Measurements from ENCODE around the gene CYP39A1.

CYP39A1 gene, protein sequence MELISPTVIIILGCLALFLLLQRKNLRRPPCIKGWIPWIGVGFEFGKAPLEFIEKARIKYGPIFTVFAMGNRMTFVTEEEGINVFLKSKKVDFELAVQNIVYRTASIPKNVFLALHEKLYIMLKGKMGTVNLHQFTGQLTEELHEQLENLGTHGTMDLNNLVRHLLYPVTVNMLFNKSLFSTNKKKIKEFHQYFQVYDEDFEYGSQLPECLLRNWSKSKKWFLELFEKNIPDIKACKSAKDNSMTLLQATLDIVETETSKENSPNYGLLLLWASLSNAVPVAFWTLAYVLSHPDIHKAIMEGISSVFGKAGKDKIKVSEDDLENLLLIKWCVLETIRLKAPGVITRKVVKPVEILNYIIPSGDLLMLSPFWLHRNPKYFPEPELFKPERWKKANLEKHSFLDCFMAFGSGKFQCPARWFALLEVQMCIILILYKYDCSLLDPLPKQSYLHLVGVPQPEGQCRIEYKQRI

GRCh38 chr6:46652603-46653438 lies at the start of gene CYP39A1, which contains the start of gene SLC25A27:
CYP39A1 (minus strand) TSS chr6:46652818; CDS start chr6:46652582, 236 bp downstream.
SLC25A27 (plus strand) TSS chr6:46652975; CDS start chr6:46653193, 218 bp downstream.
- peak; percentile 91 for DNase-seq (ENCODE audit: low spot score)

GRCh38 chr6:46699970-46700369 lies 47.4 kb upstream of the CYP39A1 start:
- DNase-seq (ENCODE audit: low spot score), result no peak

DNA sequence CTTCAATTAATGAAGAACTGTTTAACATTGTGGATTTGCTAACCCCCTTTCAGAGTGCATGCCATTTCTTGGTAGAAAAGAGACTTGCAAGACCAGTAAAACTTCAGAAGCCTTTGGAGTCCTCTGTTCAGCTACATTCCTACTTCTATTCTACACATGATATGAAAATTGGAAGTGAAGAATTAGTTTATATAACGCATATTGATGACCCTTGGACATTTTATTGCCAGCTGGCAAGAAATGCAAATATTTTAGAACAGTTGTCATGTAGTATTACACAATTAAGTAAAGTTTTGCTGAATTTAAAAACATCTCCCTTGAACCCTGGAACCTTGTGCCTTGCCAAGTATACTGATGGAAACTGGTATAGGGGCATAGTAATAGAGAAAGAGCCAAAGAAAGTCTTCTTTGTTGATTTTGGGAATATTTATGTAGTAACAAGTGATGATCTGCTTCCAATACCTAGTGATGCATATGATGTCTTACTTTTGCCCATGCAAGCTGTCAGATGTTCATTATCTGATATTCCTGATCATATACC lies 38.4 kb upstream of the CYP39A1 start:
- no peak for DNase-seq (ENCODE audit: low spot score)

- DNase-seq (ENCODE audit: low spot score), result no peak
These were observed 37.6 kb upstream of the CYP39A1 start for GRCh38 chr6:46690141-46690755.

DNA sequence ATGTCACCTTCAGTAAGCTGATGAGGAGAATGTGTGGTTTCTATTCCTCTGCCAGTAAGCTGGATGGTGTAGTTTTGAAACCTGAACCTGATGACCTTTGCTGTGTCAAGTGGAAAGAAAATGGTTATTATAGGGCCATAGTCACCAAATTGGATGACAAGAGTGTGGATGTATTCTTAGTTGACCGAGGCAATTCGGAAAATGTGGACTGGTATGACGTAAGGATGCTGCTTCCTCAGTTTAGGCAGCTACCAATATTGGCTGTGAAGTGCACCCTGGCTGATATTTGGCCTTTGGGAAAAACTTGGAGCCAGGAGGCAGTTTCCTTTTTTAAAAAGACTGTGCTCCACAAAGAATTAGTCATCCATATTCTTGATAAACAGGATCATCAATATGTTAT lies 37.0 kb upstream of the CYP39A1 start:
- no peak for DNase-seq (ENCODE audit: low spot score)

GRCh38 chr6:46688966-46689335 lies 36.3 kb upstream of the CYP39A1 start:
- no peak for DNase-seq (ENCODE audit: low spot score)

GRCh38 chr6:46688117-46688965 lies 35.7 kb upstream of the CYP39A1 start:
- DNase-seq (ENCODE audit: low spot score), result no peak

DNA sequence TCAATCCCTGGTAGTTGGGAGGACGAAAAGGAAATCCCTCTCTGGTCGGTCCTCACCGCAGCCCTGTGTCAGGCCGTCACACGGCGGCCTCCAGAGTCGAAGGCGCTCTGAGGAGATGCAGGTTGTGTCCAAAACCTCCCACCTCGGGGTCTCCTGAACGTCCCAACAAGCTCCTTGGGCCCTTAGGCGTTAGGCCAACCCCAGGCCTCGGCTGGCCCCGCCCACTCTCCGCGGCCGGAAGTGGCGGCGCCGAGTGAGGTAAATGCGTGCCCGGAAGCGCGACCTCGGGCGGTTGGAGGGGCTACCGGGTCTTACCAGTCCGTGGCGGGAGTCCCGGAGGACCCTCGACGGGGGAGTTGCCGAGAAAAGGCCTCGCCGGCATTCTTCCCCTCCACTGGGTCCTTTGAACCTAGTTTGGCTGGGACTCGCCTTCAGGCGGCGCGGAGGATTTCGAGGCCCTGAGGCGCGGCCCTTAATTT lies 35.0 kb upstream of the CYP39A1 start, which contains the start of gene TDRD6:
TDRD6 (plus strand) TSS at position 267 of the 479 bp plus-strand sequence. CDS start 244 bp downstream, outside the sequence.
- no peak for DNase-seq (ENCODE audit: low spot score)

GRCh38 chr6:46684771-46685170 lies 32.2 kb upstream of the CYP39A1 start:
- DNase-seq (ENCODE audit: low spot score), result no peak

DNA sequence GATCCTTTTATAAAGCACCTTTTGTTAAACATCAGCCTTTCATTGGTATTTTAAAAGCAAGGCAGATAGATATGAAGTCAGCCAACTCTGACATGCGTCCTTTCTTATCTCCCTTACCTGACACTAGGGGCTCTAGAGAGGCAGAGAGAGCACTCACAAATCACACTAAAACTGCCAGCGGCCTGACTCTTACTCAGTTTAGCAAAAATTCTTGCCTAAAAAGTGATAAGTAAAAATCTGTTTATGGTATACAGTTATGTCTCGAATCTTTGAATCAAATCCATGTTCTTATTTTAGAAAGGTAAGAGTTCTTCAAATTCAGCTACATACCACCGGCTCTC lies 24.7 kb upstream of the CYP39A1 start:
- DNase-seq (ENCODE audit: low spot score), result no peak

DNA sequence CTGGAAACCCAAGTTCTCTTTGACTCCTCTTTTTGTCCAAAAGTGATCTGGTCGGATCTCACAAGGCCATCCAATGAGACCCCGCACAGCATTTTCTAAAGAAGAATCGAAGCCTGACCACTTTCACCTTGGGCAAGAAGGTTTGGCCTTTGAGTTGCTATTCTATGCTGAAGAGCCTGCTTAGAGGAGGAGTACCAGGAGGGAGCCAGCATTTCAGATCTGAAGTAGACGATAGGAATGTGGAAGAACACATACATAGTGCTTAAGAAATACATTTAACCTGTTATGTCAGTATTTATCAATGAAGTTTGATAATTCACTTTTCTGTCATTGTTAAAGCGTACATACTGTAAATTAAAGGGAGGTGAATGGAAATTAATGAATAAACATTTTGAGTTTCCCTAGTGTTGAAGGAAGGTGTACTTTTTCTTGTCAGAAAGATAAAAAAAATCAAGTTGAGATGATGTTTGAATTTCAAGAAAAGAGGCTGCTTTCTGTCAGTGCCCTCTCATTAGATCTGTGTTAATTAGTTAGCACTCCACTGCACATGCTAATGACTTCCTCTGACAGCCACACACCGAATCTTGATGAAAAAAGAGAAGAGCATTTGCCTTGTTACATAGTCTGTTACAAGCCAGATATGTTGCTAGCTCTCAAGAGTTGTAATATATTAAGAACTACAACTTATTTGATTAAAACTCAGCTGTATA lies 24.1 kb upstream of the CYP39A1 start:
- no peak for DNase-seq (ENCODE audit: low spot score)

DNA sequence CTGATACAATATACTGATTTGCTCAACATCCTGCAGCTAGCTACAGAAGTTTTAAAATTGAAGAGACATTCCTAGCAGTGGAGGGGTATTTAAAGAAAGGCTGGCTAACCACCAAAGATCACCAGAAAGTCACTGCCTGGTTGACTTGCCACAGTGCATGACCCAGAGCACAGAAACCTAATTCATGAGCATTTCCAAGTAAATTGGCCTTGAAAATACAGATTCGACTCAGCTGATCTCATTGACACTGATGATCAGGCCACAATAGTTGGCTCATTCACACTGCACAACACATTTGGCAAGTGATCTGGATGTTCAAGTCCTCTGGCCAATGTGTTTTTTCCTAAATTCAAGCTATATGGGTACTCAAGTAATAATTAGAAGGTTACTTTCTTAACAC lies 21.8 kb upstream of the CYP39A1 start:
- DNase-seq (ENCODE audit: low spot score), result no peak

- no peak for DNase-seq (ENCODE audit: low spot score)
These were observed 14.8 kb upstream of the CYP39A1 start for GRCh38 chr6:46667377-46667776.

- no peak for DNase-seq (ENCODE audit: low spot score)
These were observed 8.9 kb upstream of the CYP39A1 start for GRCh38 chr6:46661483-46661882.

- no peak for DNase-seq (ENCODE audit: low spot score)
These were observed 5.0 kb upstream of the CYP39A1 start for GRCh38 chr6:46657642-46658041.

DNA sequence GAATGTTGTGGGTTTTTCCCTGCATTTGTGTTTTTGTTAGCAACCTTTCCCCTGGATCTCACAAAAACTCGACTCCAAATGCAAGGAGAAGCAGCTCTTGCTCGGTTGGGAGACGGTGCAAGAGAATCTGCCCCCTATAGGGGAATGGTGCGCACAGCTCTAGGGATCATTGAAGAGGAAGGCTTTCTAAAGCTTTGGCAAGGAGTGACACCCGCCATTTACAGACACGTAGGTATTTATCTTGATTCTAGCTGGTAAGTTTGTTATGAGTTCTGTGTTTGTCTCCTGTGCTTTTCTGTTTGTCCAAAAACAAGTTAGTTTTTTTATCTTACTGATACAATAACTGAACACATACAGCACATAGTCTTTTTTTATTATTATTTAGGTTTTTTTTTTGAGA lies 3.2 kb upstream of the CYP39A1 start:
- no peak for DNase-seq (ENCODE audit: low spot score)

DNA sequence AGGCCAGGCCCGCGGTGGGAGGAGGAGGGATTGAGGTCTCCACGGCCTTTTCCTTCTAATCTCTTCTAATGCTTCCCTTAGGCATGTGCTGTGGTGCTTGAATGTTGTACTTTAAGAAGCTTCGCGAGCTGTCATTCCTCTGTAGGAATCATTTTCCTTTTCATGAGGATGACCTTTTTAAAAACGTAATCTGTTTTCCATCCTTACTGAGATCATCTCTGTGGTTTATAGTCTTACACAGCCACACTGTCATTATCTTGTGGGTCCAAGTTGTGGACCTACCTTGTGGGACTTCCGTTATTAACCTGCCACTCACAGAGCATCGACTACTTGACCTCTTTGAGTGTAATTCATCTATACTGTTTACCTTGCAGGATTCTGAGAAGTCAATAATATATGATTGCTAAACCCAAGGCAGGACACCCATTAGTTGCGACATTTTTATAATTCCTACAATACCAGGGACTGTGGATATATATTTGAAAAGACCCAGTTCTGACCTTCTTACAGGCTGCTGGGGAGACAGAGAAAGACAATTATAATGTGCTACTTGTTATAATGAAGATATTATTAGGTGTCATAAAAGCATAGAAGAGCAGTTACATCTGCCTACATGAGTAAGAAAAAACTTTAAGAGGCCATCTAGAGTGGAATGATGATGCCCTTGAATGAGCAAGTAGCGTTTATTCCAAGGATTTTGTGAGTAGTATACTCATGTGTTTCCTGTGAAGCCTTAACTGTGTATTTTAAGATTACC lies 999 bp upstream of the CYP39A1 start:
- no peak for DNase-seq (ENCODE audit: low spot score)

DNA sequence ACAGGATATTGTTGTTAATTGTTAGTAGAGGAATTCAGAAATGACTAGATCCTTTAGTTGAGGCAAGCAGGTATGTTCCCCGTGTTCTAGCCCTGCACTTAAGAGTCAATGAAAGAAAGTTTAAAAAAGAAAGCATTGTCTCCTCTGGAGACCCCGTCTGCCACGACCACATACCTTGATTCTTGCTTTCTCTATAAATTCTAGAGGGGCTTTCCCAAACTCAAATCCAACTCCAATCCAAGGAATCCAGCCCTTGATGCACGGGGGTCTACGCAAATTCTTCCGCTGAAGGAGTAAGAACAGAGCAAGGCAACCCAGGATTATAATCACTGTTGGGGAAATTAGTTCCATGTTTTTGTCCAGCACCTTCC lies 401 bp downstream of the CYP39A1 start:
- DNase-seq (ENCODE audit: low spot score), result no peak

- DNase-seq (ENCODE audit: low spot score), result no peak
These were observed 802 bp downstream of the CYP39A1 start for GRCh38 chr6:46651816-46652215.

GRCh38 chr6:46651006-46651405 lies 1.6 kb downstream of the CYP39A1 start:
- DNase-seq (ENCODE audit: low spot score), result no peak

Measured in COLO829 (cell line).